ENCODE data around the gene MTX2.

MTX2 gene

GRCh38 chr2:176380341-176380740 is 111.1 kb downstream of the MTX2 start:
- DNase-seq = no peak

- DNase-seq = no peak
Observed at GRCh38 chr2:176383100-176383499, 113.9 kb downstream of the MTX2 start.

GRCh38 chr2:176383836-176384442 is 114.7 kb downstream of the MTX2 start:
- DNase-seq = no peak

GRCh38 chr2:176385219-176385759 is 116.0 kb downstream of the MTX2 start:
- DNase-seq = no peak

GRCh38 chr2:176385838-176386237 is 116.6 kb downstream of the MTX2 start:
- no peak for DNase-seq
